Muscle layer of duodenum (tissue), 2 donors: ENCODE data around the gene HSH2D.

ENCODE experiments used
- H3K27ac ChIP-seq: one replicate; pipeline ENCODE4 v1.7.0; 2013; ENCODE audit warnings: mild to moderate bottlenecking, low read length
- H3K27me3 ChIP-seq: one replicate; pipeline ENCODE4 v1.7.0; 2013; ENCODE audit warnings: low read depth, mild to moderate bottlenecking, control low read depth, low read length
- H3K36me3 ChIP-seq, 2 donors: one replicate each; pipeline ENCODE4 v1.7.0; 2013; ENCODE audit warnings: low read length in 2 of 2, control low read depth in 1 of 2, mild to moderate bottlenecking in 1 of 2; ENCODE audit not compliant: insufficient read depth in 2 of 2, control insufficient read depth in 1 of 2
- H3K4me1 ChIP-seq, 2 donors: one replicate each; pipeline ENCODE4 v1.7.0; 2013; ENCODE audit warnings: low read length in 2 of 2, mild to moderate bottlenecking in 2 of 2, control low read depth in 1 of 2, moderate library complexity in 1 of 2; ENCODE audit not compliant: insufficient read depth in 2 of 2, control insufficient read depth in 1 of 2
- H3K4me3 ChIP-seq, 2 donors: one replicate each; pipeline ENCODE4 v1.7.0; 2013; ENCODE audit warnings: low read length in 2 of 2, low read depth in 1 of 2, mild to moderate bottlenecking in 1 of 2
- H3K9me3 ChIP-seq, 2 donors: one replicate each; pipeline ENCODE4 v1.7.0; 2013; ENCODE audit warnings: low read length in 2 of 2, control low read depth in 1 of 2, mild to moderate bottlenecking in 1 of 2; ENCODE audit not compliant: control insufficient read depth in 1 of 2
- donor health status: healthy.

HSH2D gene

DNA sequence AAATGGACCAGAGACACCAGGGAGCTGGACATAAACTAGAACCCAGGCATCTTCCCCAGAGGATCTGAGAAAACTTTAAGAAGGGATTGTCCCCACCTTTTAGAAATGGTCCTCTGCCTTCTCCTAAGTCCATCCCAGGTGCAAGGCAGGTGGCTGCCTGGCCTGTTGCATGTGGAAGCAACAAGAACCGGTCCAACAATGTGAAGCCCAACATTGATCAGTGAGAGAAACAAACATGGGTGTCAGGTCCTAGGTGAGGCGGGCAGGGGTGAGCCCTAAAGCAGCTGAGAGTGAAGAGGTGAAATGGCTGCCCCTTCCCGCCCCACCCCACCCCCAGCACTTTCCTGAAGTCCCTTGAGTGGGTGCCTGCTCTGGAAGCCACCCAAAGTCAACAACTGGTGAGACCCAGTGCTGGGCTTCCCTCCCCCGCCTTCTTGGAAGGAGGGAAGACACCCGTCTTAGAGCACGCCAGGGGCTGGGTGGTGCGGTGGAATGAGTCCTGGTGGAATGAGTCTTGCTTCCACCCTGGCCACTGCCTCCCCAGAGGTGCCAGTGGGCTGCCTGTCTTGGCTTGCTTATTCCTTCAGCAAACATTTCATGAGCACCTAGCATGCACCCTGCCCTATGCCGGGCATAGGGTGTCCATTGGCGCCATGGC lies 55.9 kb downstream of the HSH2D start:
- H3K4me3 ChIP-seq: peak overlapping the region in 1 of 2 donors; percentile 98
- peaks cover 12 to 32% of the 10 kb centered on the region in 2 donors for H3K4me1 ChIP-seq
- peaks cover 14 to 26% of the 10 kb centered on the region in 2 donors for H3K36me3 ChIP-seq
- H3K9me3 ChIP-seq: no peaks in the 10 kb centered on the region
- H3K27me3 ChIP-seq: no peaks in the 10 kb centered on the region
- no peak overlapping the region for H3K27ac ChIP-seq

GRCh38 chr19:16200038-16201010 lies 56.8 kb downstream of the HSH2D start:
- H3K27ac ChIP-seq: no peak overlapping the region
- peaks cover 16 to 33% of the 10 kb centered on the region in 2 donors for H3K36me3 ChIP-seq
- H3K4me3 ChIP-seq: no peak overlapping the region
- peaks cover 12 to 35% of the 10 kb centered on the region in 2 donors for H3K4me1 ChIP-seq
- no peaks in the 10 kb centered on the region for H3K9me3 ChIP-seq
- no peaks in the 10 kb centered on the region for H3K27me3 ChIP-seq

DNA sequence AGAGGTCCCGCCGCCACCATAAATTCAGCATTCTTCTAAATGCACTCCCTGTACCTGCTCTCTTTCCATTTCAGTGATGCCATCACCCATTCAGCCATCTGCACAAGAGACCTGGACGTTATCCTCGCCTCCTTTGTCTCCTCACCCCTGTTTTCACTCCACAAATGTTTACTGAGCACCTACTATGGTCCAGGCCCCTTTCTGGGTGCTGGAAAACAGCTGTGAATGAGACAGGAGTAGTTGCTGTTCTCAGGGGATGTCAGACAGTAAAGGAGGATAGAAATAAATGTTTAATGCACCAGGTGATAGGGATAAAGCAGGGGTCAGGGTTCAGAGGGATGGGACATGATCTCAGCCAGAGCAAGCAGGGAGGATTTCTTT lies 57.5 kb downstream of the HSH2D start:
- Histone ChIP-seq H3K4me1 (peaks cover 12 to 42% of the 10 kb centered on the region in 2 donors), H3K27ac (no peak overlapping the region), H3K36me3 (peaks cover 16 to 39% of the 10 kb centered on the region in 2 donors), H3K27me3 (no peaks in the 10 kb centered on the region), H3K4me3 (no peak overlapping the region), H3K9me3 (no peaks in the 10 kb centered on the region)

- Histone ChIP-seq H3K27ac (no peak overlapping the region), H3K4me1 (peaks cover 12 to 36% of the 10 kb centered on the region in 2 donors), H3K27me3 (no peaks in the 10 kb centered on the region), H3K36me3 (peaks cover 21 to 53% of the 10 kb centered on the region in 2 donors), H3K9me3 (no peaks in the 10 kb centered on the region), H3K4me3 (no peak overlapping the region)
Observed at GRCh38 chr19:16202320-16203255, 59.1 kb downstream of the HSH2D start.

DNA sequence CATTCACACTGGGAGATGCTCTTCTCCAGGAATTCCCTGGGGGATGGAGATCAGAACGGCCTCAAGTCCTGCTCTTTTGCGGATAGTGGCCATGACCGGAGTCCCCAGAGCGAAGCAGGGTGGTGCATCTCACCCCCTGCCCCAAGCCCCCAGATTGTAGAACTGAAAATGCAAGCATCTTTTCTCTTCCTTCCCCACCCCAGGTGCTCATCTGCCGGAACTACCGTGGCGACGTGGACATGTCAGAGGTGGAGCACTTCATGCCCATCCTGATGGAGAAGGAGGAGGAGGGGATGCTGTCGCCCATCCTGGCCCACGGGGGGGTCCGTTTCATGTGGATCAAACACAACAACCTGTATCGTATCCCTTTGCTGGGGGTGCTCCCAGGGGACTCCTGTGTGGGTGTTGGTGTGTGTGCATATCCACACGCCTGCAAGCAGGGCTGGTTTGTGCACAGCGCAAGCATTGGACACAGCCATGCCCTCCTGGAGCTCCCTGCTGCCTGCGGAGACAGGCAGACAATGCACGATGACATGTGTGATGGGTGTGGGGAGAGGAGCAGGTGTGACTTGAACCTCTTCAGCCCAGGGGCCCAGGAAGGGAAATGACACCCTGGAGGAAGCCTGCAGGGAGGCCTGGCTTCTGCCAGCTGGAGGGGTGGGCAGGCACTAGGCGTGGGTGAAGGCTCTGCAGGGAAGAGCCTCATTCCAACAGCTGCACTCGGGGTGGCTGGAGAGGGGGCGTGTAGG lies 59.9 kb downstream of the HSH2D start:
- H3K4me1 ChIP-seq: peaks cover 12 to 35% of the 10 kb centered on the region in 2 donors
- no peaks in the 10 kb centered on the region for H3K9me3 ChIP-seq
- no peak overlapping the region for H3K4me3 ChIP-seq
- H3K27me3 ChIP-seq: no peaks in the 10 kb centered on the region
- peaks cover 29 to 62% of the 10 kb centered on the region in 2 donors for H3K36me3 ChIP-seq
- H3K27ac ChIP-seq: no peak overlapping the region

DNA sequence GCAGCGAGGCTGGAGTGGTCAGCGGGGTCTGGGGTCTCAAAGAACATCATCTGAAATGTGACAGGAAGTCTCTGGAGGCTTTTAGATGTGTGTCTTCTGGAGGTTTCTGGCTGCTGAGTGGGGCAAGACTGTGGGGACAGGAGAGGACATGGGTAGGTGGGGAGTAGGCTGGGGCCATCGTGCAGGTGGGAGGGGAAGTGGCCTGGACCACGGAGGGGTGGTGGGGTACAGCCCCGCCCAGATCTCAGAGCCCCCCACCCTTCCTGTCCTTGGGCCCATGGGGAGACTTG lies 60.5 kb downstream of the HSH2D start:
- Histone ChIP-seq H3K27me3 (no peaks in the 10 kb centered on the region), H3K4me1 (peaks cover 8 to 30% of the 10 kb centered on the region in 2 donors), H3K36me3 (peaks cover 34 to 67% of the 10 kb centered on the region in 2 donors), H3K27ac (no peak overlapping the region), H3K4me3 (no peak overlapping the region), H3K9me3 (no peaks in the 10 kb centered on the region)

GRCh38 chr19:16205205-16206045 lies 61.9 kb downstream of the HSH2D start:
- Histone ChIP-seq H3K27me3 (no peaks in the 10 kb centered on the region), H3K4me1 (peaks cover 0 to 15% of the 10 kb centered on the region in 2 donors), H3K36me3 (peaks cover 45 to 81% of the 10 kb centered on the region in 2 donors), H3K9me3 (no peaks in the 10 kb centered on the region), H3K27ac (no peak overlapping the region), H3K4me3 (no peak overlapping the region)

DNA sequence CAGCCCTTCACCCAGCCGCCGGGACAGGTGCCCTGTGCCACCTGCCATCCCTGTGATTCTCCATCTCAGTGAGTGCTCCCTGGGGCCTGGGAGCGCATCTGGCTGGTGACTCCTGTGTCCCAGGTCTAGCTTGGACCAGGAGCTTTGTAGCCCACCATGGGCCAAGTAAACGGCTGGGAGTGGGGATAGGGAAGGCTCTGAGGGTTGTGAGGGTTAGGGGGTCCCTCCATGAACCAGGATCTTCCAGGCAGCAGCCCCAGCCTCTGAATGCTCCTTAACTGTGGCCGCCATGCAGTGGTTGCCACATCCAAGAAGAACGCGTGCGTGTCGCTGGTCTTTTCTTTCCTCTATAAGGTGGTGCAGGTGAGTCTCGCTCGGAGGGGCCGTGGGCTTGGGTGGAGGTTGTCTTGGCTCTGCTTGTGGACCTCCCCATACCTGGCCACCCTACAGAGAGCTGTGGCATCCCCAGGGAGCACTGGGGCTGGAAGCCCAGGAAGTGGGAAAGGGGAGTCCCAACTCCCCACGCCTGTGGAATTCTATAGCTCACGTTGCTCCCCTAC lies 62.6 kb downstream of the HSH2D start:
- H3K4me1 ChIP-seq: peaks cover 0 to 10% of the 10 kb centered on the region in 2 donors
- H3K27me3 ChIP-seq: no peaks in the 10 kb centered on the region
- H3K36me3 ChIP-seq: peaks cover 45 to 84% of the 10 kb centered on the region in 2 donors
- no peaks in the 10 kb centered on the region for H3K9me3 ChIP-seq
- H3K27ac ChIP-seq: no peak overlapping the region
- no peak overlapping the region for H3K4me3 ChIP-seq

DNA sequence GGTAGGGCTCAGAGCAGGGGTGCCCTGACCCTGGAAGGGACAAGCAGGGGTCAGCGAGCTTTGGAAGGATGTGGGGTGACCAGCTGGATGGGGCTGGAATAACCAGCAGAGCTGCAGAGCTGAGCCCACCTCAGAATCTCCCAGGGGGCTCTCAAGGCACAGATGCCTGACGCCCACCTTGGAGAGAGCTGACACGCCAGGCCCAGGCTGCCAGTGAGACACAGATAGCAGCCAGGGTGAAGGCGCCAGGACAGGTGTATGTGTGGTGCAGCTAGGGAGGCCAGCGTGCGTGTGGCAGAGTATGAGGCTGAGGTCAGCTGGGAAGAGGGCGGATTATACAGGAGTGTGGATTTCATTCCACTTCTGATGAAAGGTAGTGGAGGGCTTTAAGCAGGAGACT lies 63.2 kb downstream of the HSH2D start:
- H3K4me1 ChIP-seq: peaks cover 0 to 10% of the 10 kb centered on the region in 2 donors
- H3K9me3 ChIP-seq: no peaks in the 10 kb centered on the region
- H3K27me3 ChIP-seq: no peaks in the 10 kb centered on the region
- H3K4me3 ChIP-seq: no peak overlapping the region
- peaks cover 45 to 89% of the 10 kb centered on the region in 2 donors for H3K36me3 ChIP-seq
- H3K27ac ChIP-seq: no peak overlapping the region

- H3K27ac ChIP-seq: no peak overlapping the region
- peaks cover 45 to 89% of the 10 kb centered on the region in 2 donors for H3K36me3 ChIP-seq
- H3K9me3 ChIP-seq: no peaks in the 10 kb centered on the region
- no peaks in the 10 kb centered on the region for H3K27me3 ChIP-seq
- H3K4me3 ChIP-seq: no peak overlapping the region
- peaks cover 0 to 10% of the 10 kb centered on the region in 2 donors for H3K4me1 ChIP-seq
Observed at GRCh38 chr19:16207063-16207462, 63.6 kb downstream of the HSH2D start.
